ENCODE results near the gene CATSPER4.
A peak's percentile ranks its signal among the peaks of the same experiment; 100 is the strongest.

CATSPER4 gene

GRCh38 chr1:26197301-26197700, 6.9 kb downstream of the CATSPER4 start:
- no peak for DNase-seq

- DNase-seq, result no peak
These were observed 7.4 kb downstream of the CATSPER4 start for GRCh38 chr1:26197813-26198212.

- no peak for DNase-seq
These were observed 10.0 kb downstream of the CATSPER4 start for GRCh38 chr1:26200413-26200812.

GRCh38 chr1:26203642-26204318, 13.4 kb downstream of the CATSPER4 start:
- DNase-seq, result no peak

GRCh38 chr1:26210147-26210870, 19.9 kb downstream of the CATSPER4 start:
- no peak for DNase-seq

GRCh38 chr1:26212726-26213125, 22.3 kb downstream of the CATSPER4 start:
- no peak for DNase-seq

- DNase-seq, result no peak
These were observed 23.0 kb downstream of the CATSPER4 start for GRCh38 chr1:26213335-26213905.

GRCh38 chr1:26215246-26215645, 24.8 kb downstream of the CATSPER4 start:
- no peak for DNase-seq

GRCh38 chr1:26218906-26219494, 28.6 kb downstream of the CATSPER4 start:
- DNase-seq, result no peak

- no peak for DNase-seq
These were observed 30.0 kb downstream of the CATSPER4 start for GRCh38 chr1:26220199-26220912.

- no peak for DNase-seq
These were observed 30.7 kb downstream of the CATSPER4 start for GRCh38 chr1:26221094-26221493.

GRCh38 chr1:26224606-26225005, 34.2 kb downstream of the CATSPER4 start:
- no peak for DNase-seq

- peak; percentile 34 for DNase-seq
These were observed 34.8 kb downstream of the CATSPER4 start for GRCh38 chr1:26225033-26225831.

- peak; percentile 44 for DNase-seq
These were observed 40.3 kb downstream of the CATSPER4 start for GRCh38 chr1:26230682-26231081.

GRCh38 chr1:26233903-26234643, 43.7 kb downstream of the CATSPER4 start, which contains the start of gene CEP85:
CEP85 (plus strand) TSS chr1:26234200; CDS start chr1:26239784, 5,584 bp downstream.
- peak; percentile 99 for DNase-seq

- peak; percentile 10 for DNase-seq
These were observed 44.4 kb downstream of the CATSPER4 start for GRCh38 chr1:26234644-26235370.

- DNase-seq, result peak; percentile 12
These were observed 47.0 kb downstream of the CATSPER4 start for GRCh38 chr1:26237230-26237966.

- no peak for DNase-seq
These were observed 49.5 kb downstream of the CATSPER4 start for GRCh38 chr1:26239936-26240335.

All from suppressor macrophage treated with lipopolysaccharide for 4 hours (primary cell).